ENCODE results near the gene GOLGA6L10. TPM values are rescaled to one million over a fixed set of nuclear protein-coding genes. Genes with fewer than 3 reads are reported as not detected.
"Not testable (repeated sequence)": the region's sequence is repeated elsewhere in the genome, so short reads cannot be mapped to it uniquely, and the experiment has no call there.

Gene GOLGA6L10
- total RNA-seq, 2 donors from 2014 or later: 0.15 to 0.34 TPM

DNA sequence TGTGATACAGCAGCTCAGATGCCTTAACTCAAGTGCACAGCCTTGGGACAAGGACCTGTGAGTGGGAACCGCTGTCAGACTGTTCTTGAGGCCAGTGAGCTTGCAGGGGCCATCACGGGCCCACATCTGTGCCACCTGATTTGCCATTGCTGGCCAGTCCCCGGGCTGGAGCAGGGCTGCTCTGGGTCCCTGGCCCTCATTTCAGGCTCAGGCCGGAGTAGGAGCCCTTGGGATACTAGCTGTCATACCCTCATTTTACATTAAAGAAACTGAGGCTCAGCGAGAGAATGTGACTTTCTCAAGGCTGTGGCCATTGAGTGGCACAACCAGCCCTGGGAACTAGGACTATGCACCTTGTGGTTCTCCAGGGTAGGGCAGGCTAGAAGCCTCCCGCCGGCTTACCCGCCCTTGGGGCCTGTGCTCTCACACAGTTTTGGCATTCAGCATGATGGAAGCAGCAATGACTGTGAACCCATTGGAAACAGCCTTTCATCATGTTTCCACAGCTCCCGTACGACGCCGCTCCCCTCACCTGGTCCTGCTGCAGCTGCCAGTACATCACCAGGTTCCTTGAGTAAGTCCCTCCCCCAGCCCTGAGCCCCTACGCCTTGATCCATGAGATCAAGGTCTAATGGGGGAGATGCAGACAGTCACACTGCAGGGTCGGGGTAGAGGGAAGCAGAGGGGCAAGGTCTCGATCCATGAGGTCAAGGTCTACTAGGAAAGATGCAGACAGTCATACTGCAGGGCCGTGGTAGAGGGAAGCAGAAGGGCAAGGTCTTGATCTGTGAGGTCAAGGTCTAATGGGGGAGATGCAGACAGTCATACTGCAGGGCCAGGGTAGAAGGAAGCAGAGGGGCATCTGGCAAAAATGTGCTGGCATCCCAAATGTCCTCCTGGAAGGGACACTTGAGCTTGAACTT lies 42.2 kb downstream of the GOLGA6L10 start:
- ATAC-seq (no peak), DNase-seq (no peak)
- intact Hi-C loops (cut with DNase I): no loop called here

DNA sequence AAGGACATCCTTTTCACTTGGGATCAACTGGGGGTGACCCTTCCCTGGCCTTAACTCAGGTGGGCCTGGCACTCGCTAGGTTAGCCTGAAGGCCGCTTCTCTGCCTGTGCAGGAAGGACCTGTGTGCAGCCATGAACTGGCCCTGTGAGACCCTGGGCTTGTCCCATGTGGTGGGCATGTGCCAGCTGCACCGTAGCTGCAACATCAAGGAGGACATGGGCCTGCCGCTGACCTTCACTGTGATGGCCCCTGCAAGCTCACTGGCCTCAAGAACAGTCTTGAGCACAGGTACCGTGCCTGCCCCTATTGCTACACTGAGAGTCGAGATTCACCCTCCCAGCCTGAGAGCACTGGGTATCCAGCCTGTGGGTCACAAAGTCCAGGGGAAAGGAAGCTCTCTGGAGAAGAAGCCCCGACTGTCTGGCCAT lies 43.6 kb downstream of the GOLGA6L10 start:
- intact Hi-C loops (cut with DNase I): no loop called here
- DNase-seq: no peak
- no peak for ATAC-seq

DNA sequence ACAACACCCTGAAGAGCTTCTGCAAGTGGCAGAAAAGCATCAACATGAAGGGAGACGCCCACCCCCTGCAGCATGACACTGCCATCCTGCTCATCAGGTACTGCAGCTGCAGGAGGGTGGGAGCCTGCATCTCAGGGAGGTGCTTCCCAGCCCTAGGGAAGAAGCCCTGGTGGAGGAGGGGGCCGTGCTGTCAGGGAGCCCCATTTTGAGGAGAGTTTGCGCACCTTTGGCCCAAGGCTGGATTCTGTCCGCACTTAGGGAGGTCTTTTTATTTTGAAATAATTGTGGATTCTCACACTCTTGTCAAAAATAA lies 44.5 kb downstream of the GOLGA6L10 start:
- intact Hi-C loops (cut with DNase I): no loop called here
- no peak for ATAC-seq
- no peak for DNase-seq

DNA sequence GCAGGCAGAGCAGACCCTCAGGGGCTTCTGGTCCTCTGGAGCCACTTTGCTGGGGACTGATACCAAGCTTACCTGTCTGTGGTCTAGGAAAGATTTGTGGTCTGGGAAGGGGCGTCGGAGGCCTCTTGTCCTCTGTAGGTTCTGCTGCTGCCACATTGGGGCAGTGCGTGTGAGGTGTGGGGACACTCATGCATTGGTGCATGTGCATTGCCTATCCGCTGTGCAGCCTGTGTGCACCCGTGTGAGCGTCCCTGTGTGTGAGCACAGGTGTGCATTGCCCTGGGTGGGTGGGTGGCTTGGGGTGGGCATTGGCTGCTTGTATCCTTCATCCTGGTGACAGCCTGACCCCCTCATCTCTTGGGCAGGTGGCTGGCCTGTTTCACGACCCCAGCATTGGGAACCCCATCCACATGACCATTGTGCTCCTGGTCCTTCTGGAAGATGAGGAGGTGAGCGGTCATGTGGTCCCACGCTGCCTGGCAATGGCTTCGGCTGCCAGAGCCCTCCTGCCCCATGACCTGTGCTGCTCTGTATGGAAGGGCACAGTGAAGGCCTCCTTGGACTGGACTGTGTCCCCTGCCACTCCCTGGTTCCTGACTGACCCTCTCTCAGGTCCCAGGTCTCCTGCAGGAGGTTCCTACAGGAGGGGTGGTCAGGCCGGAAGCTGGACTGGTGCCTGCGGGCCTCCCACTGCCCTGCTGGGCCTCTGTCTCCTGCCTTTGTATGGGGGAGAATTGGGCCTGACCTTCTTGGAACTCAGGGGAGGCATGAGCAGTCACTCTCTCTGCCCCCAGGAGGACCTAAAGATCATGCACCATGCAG lies 45.1 kb downstream of the GOLGA6L10 start:
- ATAC-seq (no peak), DNase-seq (no peak)
- intact Hi-C loops (cut with DNase I): no loop called here

DNA sequence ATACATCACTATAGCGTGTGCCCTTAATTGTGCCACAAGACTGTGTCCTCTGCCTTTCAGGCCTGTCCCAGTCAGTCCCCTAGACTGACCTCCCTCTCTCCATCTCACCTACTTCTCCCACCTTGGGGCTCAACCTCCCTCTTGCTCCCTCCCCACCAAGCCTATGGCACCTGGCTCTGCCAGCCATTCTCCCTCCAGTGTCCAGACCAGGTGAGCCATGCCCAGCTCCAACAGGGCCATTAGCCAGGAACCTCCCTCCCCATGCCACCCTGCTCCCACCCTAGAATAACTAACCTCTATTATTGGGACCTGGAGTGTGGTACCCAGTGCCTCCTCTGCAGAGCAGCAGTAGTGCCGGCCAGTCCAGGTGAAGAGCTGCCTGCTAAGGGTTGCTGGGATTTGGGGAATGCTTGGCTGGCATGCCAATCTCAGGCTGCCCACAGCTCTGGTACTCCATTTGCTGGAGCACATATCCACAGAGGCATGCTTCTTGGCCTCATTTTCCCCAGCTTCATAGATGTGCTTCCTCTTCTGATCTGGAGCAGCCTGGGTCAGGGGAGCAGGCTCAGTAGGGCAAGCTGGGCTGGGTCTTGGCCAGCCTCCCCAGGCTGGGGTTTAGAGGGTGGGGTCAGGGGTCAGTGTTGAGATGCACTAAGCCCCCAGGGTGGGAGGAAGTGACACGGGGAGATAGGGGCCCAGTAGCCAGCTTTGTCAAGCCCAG lies 47.8 kb downstream of the GOLGA6L10 start:
- intact Hi-C loops (cut with DNase I): no loop called here
- DNase-seq: no peak
- no peak for ATAC-seq

DNA sequence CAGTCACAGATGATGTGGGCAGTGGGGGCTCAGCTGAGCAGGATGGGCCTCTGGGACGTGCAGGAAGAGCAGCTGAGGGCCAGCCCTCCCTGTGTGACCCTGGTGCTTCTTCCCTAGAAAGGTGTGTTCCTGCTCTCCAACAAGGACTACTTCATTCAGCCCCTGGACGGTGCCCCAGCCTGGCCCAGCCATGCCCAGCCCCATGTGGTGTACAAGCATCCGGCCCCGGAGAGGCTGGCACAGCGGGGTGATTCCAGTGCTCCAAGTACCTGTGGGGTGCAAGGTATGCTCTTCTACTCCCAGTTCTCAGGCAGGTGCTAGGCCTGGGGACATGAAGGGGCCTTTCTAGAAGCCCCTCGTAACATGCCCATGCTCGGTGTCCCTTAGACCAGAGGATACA lies 48.4 kb downstream of the GOLGA6L10 start:
- intact Hi-C loops (cut with DNase I): no loop called here
- DNase-seq (no peak), ATAC-seq (no peak)

DNA sequence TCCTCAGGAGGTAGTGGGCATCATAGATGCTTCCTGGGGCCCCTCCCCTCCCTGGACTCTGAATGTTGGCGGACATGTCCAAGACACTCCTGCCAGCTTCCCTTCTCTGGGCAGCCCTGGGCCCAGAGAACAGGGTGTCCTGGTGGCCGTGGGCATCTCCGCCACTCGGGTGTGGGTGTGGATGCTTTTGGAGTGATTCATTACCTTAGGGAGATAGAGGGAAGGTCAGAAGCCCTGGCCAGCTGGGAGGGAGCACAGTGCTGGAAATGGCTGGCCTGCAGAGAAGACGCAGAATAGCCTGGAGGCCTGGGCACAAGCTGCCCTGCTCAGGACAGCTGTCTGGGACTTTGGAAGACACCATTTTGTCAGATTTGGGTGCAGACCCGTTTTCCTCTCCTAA lies 48.9 kb downstream of the GOLGA6L10 start:
- ATAC-seq: peak; percentile 77 to 90
- peak; percentile 37 for DNase-seq
- intact Hi-C loops (cut with DNase I): not testable (repeated sequence)

DNA sequence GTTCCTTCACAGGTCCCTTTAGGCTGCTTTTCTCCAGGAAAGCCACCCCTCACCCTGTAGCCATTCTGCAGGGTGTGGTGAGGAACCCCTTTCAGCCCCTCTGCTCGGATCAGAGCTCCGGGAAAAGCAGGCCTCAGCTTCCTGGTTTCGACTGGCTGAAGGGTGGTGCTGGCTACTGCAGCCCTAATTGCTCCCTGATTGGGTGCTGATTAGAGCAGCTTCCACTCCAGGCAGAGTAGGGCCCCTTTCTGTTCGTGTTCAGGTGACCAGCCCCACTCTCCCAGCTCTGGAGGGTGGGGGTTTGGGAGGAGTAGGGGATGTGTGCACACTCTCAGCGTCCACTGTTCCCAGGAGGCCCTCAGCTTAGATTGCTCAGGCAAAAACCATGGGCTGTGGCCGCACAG lies 49.8 kb downstream of the GOLGA6L10 start:
- intact Hi-C loops (cut with DNase I): not testable (repeated sequence)
- ATAC-seq: peak in 1 of 2 donors; percentile 8

DNA sequence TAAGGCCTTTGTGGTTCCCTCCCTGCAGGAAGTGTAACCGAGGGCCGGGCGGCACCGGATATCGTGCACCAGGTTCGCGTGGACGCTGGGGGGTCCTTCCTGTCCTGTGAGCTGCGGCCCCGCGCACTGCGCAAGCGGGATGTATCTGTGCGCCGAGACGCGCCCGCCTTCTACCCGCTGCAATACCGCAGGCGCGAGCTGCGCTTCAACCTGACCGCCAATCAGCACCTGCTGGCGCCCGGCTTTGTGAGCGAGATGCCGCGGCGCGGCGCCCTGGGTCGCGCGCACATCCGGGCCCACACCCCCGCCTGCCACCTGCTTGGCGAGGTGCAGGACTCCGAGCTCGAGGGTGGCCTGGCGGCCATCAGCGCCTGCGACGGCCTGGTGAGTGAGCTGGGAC lies 50.8 kb downstream of the GOLGA6L10 start:
- intact Hi-C loops (cut with DNase I): no loop called here
- peak; percentile 13 to 39 for ATAC-seq
- DNase-seq: no peak

More for the DNA sequence above, 49.8 kb downstream of the GOLGA6L10 start:
- DNase-seq: not testable (repeated sequence)

DNA sequence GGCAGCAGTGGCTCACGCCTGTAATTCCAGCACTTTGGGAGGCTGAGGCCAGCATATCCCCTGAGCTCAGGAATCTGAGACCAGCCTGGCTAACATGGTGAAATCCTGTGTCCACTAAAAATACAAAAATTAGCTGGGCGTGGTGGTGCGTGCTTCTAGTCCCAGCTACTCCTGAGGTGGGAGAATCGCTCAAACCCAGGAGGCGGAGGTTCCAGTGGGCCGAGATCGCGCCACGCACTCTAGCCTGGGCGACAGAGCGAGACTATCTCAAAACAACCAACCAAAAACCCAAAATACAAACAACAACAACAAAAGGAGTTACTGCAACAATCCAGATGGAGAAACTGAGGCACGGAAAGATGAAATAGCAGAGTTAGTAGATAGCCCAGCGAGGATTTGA lies 51.2 kb downstream of the GOLGA6L10 start:
- DNase-seq: no peak
- intact Hi-C loops (cut with DNase I): no loop called here
- ATAC-seq: no peak

DNA sequence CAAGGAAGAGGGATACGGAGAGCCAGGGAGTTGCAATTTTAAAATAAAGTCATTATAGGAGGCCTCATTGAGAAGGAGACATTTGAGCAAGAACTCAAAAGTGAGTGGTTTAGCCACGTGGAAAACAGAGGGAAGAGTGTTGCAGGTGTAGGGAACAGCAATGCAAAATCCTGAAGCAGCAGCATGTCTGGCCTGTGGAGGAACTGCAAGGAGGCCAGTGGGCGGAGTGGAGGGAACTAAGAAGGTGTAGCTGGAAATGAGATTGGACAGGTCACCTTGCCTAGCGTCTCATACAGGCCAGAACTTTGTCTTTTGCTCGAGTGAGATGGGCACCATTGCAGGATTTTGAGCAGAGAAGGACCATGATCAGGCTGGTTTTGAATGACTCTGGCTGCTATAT lies 51.7 kb downstream of the GOLGA6L10 start:
- ATAC-seq (no peak), DNase-seq (no peak)
- intact Hi-C loops (cut with DNase I): no loop called here

DNA sequence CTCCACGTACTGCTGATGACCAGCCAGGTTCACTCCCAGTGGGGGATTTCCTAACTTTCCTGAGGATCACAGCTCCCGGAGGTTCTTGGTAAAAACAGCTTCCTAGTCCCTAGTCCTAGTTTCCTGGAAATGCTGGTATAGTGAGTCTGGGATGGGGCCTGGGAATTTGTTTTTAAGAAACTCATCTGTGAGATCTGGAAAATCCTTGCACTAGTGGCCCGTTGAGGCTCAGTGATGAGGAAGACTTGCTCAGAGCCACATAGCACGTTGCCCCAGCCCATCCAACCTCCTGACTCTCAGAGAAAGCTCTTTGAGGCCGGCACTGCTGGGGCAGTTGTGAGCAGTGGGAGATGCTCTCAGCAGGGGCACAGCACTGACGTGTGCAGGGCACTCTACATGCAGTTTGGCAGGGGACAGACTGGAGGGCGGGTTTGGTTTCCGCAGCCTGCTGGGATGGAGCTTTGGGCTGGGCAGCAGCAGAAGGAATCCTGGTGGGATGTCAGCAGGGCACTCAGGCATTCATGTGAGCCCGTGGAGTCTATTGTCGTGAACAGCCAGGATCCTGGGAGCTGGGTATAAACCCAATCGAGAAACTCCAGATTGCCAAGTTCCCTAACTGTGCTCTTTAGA lies 55.1 kb downstream of the GOLGA6L10 start:
- DNase-seq: no peak
- peak in 1 of 2 donors; percentile 17 for ATAC-seq
- intact Hi-C loops (cut with DNase I): no loop called here

DNA sequence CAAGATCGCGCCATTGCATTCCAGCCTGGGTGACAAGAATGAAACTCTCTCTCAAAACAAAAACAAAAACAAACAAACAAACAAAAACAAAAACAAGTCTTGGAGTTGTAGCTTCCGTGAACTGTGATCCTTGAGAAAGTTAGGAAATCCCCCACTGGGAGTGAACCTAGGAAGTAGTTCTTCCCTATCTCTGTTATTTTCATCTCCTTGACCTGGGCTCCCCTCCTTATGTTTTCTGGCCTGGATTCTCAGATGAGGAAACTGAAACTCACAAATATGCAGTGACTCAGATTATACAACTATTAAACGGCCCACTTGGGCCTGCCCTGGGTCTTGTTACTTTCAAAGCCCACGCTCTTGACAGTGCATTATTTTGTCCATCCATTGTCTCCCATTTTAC lies 57.0 kb downstream of the GOLGA6L10 start:
- ATAC-seq (no peak), DNase-seq (no peak)
- intact Hi-C loops (cut with DNase I): no loop called here

Other genes starting within 250 kb of the GOLGA6L10 start
- 10 to 100 TPM; 10.5 to 11.7 TPM for gene EFL1, start 86.7 kb downstream of the GOLGA6L10 start, total RNA-seq
- 1 to 10 TPM; 2.7 to 3.1 TPM for gene SAXO2, start 86.7 kb downstream of the GOLGA6L10 start, total RNA-seq
- gene GOLGA6L9, start 80.3 kb upstream of the GOLGA6L10 start, total RNA-seq: under 1 TPM; 0.92 to 0.97 TPM
- 100 to 1,000 TPM; 888 to 970 TPM for gene RPS17, start 191.0 kb upstream of the GOLGA6L10 start, total RNA-seq

Data from left cardiac atrium (tissue), 4 donors.